Stimulated activated CD4-positive, alpha-beta T cell treated with anti-CD3 and anti-CD28 coated beads, TNF-alpha, amount 100 ng/mL, for 4 hours (primary cell): ENCODE data around the gene PDPR.
"Not testable (repeated sequence)": the region's sequence is repeated elsewhere in the genome, so short reads cannot be mapped to it uniquely, and the experiment has no call there.

ENCODE experiments used
- DNase-seq, 3 experiments: peaks; one replicate each; pipeline ENCODE4 v3.0.0-alpha.2; 2020; ENCODE audit warnings: low read depth in 3 of 3

The PDPR gene

GRCh38 chr16:70113982-70114826 is at the start of gene PDPR:
Gene PDPR, plus strand, starts transcription at chr16:70114332. Its CDS starts 6,161 bp downstream, at chr16:70120493.
- DNase-seq, result peak; percentile 81 to 94 (median 90)

DNA sequence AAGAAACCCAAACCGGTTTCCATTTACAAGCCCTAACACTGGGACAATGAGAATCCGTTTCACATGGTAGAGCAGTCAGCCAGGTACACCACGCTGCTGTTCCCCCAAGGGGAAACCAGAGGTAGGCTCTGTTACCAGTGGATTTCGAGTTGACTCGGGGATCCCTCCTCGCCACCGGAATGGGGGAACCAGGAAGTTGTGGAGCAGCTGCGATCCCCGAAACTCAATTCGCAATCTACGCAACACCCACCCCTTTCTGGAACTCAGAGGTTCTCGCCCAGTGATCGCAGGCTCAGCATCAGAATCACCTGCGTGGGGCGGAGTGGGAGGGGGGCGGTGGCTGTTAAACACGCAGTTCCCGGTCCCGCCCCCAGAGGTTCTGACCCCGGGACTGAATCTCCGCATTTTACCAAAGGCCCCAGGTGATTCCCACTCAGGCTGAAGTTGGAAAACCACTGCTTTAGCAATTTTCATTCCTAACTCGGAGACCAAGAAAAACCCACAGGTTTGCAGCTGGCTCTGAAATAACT is 49.2 kb upstream of the PDPR start:
- peak; percentile 48 to 76 (median 69) for DNase-seq

DNA sequence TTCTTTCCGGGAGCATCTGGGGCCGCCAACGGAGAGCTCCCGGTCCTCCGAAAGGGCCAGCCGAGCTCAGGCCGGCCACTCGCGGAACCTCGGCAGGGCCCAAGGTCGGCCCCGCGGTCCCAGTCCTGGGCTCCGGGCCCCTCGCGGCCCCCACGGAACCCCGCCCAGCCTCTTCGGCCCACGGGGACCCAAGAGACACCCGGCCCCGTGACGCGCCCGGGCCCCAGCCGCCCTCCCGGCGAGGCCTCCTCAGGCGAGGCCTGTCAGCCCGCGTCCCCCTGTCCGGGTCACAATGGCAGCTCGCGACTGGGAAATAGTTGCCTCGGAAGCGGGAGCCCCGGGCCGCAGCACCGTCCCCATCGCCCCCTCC is 48.8 kb upstream of the PDPR start:
- not testable (repeated sequence) for DNase-seq

GRCh38 chr16:70065746-70066658 is 48.1 kb upstream of the PDPR start:
- DNase-seq, result peak; percentile 85 to 90 (median 89)

DNA sequence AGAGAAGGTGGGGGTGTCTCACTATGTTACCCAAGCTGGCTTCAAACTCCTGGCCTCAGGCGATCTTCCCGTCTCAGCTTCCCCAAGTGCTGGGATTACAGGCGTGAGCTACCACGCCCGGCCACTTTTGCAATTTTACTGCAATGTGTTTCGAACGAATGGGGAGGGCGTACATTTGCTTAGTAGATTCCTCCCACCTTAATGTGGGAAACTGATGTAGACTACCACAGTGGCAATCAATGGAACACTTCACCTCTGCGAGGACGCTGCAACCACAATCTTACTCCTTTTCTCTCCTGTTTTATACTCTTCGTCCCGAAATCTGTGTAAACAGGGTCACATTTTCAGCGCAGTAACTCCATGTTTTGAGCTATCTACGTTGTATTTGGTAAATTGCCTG is 47.4 kb upstream of the PDPR start:
- not testable (repeated sequence) for DNase-seq

GRCh38 chr16:70079081-70079480 is 35.1 kb upstream of the PDPR start:
- DNase-seq, result not testable (repeated sequence)

DNA sequence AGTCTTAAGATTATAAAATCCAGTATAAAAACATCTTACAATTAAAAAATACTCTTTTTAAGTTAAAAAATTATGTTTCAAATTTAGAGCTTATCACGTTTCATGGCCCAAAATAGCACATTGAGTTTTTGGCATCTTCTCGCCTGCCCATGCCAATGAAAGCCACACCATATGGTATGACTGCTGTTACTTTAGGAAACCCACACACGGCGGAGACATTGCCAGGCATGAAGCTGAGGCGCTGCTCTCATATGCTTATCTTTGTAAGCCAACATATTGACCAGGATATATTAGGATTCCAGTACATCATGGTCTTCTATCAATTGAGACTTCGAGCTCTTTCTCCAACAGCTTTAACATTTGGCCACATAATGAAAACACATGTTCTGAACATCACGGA is 32.9 kb upstream of the PDPR start:
- DNase-seq, result not testable (repeated sequence)

DNA sequence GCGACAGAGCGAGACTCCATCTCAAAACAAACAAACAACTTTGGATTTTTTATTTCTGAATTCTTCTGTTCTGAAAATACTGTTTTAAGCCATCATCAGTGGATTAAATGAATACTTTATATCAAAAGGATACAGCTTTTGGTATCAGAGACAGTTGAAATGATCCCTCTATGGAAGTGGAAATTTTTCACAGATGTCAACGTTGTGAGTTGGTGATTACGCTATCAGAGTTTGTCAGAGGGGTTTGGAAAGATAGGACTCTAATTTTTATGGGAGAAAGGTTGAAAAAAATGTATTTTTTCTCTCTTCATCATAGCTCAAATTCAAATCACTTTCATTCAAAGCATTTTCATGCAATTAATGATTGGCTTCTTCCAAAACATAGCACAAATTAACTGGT is 30.2 kb upstream of the PDPR start:
- not testable (repeated sequence) for DNase-seq

- DNase-seq, result not testable (repeated sequence)
These were observed 26.0 kb upstream of the PDPR start for GRCh38 chr16:70088160-70088559.

GRCh38 chr16:70088877-70089276 is 25.3 kb upstream of the PDPR start:
- DNase-seq, result not testable (repeated sequence)

- DNase-seq, result not testable (repeated sequence)
These were observed 24.8 kb upstream of the PDPR start for GRCh38 chr16:70089289-70089688.

GRCh38 chr16:70091104-70091503 is 23.0 kb upstream of the PDPR start:
- DNase-seq, result not testable (repeated sequence)

GRCh38 chr16:70094096-70094495 is 20.0 kb upstream of the PDPR start:
- DNase-seq, result not testable (repeated sequence)

- not testable (repeated sequence) for DNase-seq
These were observed 4.4 kb upstream of the PDPR start for GRCh38 chr16:70109583-70110279.

GRCh38 chr16:70112162-70112561 is 2.0 kb upstream of the PDPR start:
- not testable (repeated sequence) for DNase-seq

DNA sequence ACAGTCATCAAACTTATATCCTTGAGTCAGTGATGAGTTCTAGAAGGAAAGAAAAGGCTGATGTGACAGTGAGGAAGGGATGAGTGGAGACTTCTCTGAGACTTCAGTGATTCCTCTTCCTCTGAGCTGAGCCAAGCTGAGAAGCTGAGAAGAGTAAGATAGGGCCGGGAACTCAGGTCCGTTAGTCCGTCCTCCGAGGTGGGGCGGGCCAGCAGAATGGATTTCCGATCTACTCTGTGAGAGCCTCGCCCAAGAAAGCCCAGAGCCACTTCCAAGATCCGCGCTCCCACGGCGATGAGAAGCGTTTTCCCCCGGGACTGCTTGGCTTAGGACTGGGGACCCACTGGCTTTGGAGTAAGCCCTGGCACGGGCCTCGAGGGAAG is 542 bp upstream of the PDPR start:
- DNase-seq, result not testable (repeated sequence)

DNA sequence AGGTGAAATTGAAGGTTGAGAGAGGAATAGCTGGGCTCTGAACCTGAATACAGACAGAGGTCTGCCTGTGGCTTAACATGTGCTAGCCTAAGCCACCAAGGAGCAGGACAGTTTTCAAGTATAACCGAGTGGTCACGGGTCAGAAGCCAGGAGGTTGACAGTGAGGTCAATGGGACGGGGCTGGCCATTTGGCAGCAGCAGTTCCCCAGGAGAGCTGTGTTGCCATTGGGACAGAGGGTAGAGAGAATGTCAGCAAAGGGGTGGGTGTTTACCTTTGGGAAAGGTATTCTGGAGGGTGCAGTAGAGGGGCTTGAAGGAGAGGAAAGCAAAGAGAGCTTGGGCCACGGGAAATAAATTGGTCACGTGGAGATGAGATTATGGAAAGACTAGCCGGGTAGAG is 4.2 kb downstream of the PDPR start:
- not testable (repeated sequence) for DNase-seq

DNA sequence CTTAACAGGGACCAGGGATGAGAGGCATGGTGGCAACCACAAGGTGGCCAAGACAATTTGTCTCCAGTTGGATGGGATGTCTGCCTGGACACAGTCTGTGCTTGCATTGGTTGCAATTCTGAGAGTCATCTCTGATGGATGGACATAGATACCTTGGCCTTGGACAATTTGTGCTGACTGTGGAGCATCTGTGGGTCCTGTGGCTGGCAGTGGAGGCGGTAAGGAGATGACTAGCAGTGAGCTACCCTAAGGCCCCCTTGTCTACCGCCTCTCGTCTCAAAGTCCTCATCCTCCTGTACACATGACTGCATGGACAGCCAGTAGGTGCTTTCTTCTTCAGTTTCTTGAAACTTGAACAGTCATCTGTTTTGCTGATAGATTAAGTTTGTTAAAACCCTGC is 4.6 kb downstream of the PDPR start:
- DNase-seq, result not testable (repeated sequence)

DNA sequence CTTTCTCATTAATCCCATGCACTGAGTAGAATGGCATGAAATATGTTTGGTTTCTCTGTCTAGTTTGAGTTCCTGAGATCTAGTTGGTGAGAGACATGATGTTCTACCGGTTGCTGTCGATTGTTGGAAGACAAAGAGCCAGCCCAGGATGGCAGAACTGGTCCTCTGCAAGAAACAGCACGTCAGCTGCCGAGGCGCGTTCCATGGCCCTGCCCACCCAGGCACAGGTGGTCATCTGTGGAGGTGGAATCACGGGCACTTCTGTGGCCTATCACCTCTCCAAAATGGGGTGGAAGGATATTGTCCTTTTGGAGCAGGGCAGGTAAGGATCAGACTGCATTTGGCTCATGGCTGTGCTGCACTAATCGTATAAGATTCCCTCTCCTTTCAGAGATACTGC is 6.3 kb downstream of the PDPR start:
- not testable (repeated sequence) for DNase-seq

- not testable (repeated sequence) for DNase-seq
These were observed 9.7 kb downstream of the PDPR start for GRCh38 chr16:70123822-70124221.

DNA sequence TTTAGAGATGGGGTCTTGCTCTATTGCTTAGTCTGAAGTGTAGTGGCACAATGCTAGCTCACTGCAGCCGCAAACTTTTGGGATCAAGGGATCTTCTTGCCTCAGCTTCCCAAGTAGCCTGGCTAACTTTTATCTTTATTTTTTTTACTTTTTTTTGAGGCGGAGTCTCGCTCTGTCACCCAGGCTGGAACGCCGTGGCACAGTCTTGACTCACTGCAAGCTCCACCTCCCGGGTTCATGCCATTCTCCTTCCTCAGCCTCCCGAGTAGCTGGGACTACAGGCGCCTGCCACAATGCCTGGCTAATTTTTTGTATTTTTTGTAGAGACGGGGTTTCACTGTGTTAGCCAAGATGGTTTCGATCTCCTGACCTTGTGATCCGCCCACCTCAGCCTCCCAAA is 12.1 kb downstream of the PDPR start:
- not testable (repeated sequence) for DNase-seq

- DNase-seq, result not testable (repeated sequence)
These were observed 13.6 kb downstream of the PDPR start for GRCh38 chr16:70127706-70128105.
